Caki2 (cell line): Measurements from ENCODE around the gene GALR3. TPM values are rescaled to one million over a fixed set of nuclear protein-coding genes. Genes with fewer than 3 reads are reported as not detected.

Experiments used
- DNase-seq: peaks from one replicate; pipeline ENCODE4 v3.0.0-alpha.2; 2015; ENCODE audit warnings: low read depth
- in situ Hi-C: cut with HindIII; loops from 2 replicates; pipeline ENCODE4 v1.10.0; 2016; ENCODE audit warnings: low sequenced_read_pairs, low pct_unique_long_range_greater_than_20kb, mixed read lengths
- total RNA-seq: library from RNA; depleted of rRNA; stranded (reverse); fragments of >200 nt; shearing (Covaris generic); gene quantifications from 2 replicates; pipeline ENCODE4 v1.2.3, GENCODE V29; 2014; ENCODE audit warnings: low replicate concordance

The GALR3 gene
- total RNA-seq, 1 experiment from 2014 or later = not detected

GRCh38 chr22:37817705-37818408 is 5.3 kb upstream of the GALR3 start:
- in situ Hi-C loops = no loop called here
- peak; percentile 75 for DNase-seq

- no peak for DNase-seq
- in situ Hi-C loops = no loop called here
Measured at GRCh38 chr22:37818409-37819104, 4.6 kb upstream of the GALR3 start.

DNA sequence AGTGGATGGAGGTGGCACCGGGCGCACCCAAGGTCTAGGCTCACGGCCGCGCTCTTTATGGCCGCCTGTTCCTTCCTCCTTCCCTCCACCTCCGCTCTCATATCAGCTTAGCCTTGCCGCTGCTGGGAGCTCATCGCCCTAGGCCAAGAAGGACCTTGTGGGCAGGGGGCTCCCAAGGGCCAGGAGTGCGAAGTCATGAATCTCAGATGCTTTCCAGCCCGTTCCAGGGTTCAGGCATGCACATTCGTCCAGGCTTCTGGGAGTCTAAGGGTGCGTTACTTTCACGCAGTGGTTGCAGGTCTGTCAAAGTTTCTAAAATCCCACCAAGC is 4.1 kb upstream of the GALR3 start:
- in situ Hi-C loops = no loop called here
- DNase-seq = no peak

DNA sequence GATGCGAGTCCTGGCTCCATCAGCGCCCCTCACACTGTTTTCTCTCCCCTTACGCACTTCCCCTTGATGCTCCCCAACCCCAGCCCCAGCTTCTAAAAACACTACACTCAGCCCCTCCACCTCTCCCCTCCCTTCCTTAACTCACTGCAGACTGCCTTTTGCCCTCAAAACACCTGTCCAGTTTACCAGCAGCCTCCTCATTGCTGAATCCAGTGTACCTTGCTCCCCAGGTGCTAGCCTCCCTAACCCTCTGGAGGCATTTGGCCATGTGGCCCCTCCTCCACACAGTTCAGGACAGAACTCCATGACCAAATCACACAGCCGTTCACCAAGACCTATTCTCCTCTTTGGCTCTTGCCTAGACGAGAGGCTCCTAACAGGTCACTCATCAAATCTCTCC is 2.8 kb upstream of the GALR3 start:
- in situ Hi-C loops = no loop called here
- DNase-seq = no peak

DNA sequence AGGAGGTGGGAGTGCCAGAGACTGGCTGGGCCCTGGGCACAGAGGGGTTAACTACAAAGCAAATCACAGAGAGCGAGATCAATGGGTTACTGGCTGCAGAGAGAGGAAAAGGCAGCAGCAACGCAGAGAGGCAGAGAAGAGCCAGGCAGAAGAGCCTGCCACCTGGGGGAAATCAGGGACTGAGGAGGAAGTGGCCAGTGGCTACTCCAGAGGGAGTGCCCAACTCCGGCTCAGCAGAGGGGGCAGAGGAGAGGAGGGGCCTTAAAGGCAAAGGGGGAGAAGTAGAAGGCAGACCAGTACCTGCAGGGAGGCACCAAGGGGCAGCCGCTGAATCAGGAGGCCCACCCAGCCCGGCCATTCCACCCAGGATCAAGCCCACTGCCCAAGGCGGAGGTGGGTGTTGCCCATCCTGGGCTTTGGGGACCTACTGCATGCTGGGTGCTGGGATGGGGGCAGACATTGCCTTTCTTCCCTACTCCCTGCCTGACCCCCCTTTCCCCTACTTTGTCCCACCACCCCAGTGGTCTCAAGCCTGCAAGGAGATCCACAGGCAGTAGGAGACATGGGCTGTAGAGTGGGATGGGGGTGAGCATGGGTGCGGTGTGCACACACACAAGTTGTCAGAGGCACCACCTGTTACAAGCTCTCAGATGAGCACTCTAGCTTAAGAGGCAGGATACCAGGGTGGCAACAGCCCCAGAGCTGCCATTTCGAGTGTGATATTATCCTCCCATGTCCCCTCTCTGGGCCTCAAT is 926 bp upstream of the GALR3 start:
- DNase-seq = no peak
- in situ Hi-C loops = no loop called here

- no peak for DNase-seq
- in situ Hi-C loops = no loop called here
Measured at GRCh38 chr22:37824674-37825641, 1.8 kb downstream of the GALR3 start.

- no peak for DNase-seq
- in situ Hi-C loops = no loop called here
Measured at GRCh38 chr22:37827056-37827455, 3.9 kb downstream of the GALR3 start.

DNA sequence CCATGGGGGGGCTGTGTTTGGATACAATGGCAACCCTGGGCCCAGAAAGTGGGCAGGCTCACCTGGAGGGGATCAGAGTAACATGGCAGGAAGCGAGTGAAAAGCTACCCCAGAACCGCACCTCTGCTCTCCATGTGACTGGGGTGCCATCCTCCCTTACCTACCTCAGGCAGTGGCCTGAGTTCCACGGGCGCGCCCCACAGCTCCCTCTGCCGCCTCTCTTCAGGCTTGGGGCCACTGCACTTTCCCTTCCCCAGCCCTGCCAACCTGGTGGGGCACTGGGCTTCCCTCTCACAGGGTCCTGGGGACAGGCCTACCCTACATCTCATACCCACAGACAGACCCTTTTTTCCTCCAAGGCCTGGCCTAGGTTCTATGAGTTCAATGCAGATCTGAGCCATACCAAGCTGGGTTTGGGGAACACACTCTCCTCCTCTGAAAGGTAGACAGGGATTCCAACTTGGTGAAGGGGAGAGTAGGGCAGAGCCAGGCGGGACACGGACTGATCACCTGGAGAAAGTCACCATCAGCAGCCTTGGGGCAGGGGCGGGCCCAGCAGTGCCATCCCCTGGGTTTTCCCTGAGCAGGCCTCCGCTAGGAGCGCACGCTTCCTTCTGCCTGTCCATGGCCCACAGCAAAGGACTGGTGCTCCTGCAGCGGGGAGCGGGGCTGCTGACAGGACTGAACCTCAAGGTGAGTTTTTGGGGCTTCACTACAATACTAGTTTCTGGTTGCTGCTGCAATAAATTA is 7.1 kb downstream of the GALR3 start:
- no peak for DNase-seq
- in situ Hi-C loops = no loop called here

- no peak for DNase-seq
Measured at GRCh38 chr22:37831472-37831871, 8.3 kb downstream of the GALR3 start.

DNA sequence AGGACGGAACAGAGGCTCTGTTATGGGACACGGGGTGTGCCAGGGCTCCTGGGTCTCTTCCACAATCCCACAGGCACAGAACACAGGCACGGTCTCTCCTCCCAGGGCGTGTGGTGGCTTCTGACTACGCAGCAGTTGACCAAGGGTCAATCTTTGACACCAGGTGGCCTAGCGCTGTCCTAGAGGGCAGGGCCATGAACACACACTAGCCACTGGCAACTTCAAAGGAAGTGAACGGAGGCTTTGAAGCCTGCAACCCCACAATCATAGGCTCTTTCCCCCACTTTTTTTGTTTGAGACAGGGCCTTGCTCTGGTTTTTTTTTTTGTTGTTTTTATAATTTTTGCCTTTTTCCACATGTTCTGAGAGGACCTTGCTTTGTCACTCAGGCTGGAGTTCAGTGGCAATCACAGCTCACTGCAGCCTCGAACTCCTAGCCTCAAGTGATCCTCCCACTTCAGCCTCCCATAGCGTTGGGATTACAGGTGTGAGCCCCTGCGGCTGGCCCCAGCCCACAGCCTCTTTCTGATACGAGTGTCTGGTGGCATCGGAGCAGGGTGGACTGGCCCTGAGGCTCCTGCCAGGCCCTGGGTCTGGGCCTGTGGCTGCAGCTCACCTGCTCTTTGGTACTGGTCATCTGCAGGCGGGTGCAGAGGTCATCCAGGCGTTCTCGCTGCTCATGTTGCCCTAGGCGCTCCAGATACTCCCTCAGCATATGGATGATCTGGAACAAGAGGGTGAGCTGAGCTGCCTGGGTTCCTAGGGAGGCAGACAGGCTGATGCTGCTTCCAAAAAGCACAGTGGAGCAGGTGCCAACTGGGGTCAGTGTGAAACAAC is 9.1 kb downstream of the GALR3 start:
- DNase-seq = no peak
- in situ Hi-C loops = no loop called here

More at GRCh38 chr22:37831472-37831871, 8.3 kb downstream of the GALR3 start:
- in situ Hi-C loops = no loop called here

DNA sequence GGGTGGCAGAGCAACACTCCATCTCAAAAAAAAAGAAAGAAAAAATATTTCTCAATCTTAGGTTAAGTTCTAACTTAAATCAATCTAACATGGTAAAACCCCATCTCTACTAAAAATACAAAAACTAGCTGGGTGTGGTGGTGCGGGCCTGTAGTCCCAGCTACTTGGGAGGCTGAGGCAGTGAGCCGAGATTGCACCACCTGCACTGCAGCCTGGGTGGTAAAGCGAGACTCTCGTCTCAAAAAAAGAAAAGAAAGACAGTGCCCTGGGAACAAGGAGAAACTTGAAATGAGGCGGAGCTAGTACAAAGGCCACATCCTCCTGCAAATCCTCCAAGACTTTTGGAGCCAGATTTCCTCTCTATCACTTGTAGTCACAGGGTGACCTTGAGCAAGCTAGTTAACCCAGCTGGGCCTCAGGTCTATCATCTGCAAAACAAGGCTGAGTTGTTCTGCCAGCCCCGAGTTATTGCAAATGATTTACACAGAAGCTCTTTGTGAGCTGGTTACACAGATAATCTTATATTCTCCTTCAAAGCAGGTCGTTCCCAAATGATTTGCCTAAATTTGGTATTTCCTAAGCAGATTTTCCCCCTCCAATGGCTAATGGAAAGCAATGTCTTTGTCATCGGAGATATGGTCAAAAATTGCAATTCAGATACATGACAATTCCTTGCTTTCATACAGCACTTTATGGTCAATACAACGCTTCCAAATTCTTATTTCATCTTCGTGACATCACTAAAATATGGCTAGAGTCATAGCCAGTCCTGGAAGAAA is 19.0 kb downstream of the GALR3 start:
- in situ Hi-C loops = no loop called here
- no peak for DNase-seq

- in situ Hi-C loops = no loop called here
- no peak for DNase-seq
Measured at GRCh38 chr22:37843741-37844089, 20.5 kb downstream of the GALR3 start.

GRCh38 chr22:37844904-37845329 is 21.7 kb downstream of the GALR3 start:
- in situ Hi-C loops = no loop called here
- DNase-seq = no peak

GRCh38 chr22:37846433-37846832 is 23.3 kb downstream of the GALR3 start:
- in situ Hi-C loops = no loop called here
- DNase-seq = no peak

DNA sequence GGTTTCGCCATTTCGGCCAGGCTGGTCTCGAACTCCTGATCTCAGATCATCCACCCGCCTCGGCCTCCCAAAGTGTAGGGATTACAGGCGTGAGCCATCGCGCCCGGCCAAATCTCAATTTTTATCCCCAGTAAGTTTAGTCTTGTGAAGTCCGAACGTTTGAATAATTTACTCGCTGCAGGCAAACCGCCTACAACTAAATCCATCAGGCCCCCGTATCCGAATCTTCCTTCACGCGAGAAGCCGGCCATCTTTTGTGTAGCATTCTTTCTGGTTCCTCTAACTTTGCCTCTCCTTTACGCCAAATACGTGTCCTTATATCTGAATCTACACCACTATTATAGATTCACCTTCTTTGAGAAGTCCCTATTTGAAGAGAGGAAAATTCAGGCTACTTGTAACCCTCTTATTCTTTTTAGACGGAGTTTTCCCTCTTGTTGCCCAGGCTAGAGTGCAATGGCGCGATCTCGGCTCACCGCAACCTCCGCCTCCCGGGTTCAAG is 25.5 kb downstream of the GALR3 start:
- DNase-seq = peak; percentile 59

DNA sequence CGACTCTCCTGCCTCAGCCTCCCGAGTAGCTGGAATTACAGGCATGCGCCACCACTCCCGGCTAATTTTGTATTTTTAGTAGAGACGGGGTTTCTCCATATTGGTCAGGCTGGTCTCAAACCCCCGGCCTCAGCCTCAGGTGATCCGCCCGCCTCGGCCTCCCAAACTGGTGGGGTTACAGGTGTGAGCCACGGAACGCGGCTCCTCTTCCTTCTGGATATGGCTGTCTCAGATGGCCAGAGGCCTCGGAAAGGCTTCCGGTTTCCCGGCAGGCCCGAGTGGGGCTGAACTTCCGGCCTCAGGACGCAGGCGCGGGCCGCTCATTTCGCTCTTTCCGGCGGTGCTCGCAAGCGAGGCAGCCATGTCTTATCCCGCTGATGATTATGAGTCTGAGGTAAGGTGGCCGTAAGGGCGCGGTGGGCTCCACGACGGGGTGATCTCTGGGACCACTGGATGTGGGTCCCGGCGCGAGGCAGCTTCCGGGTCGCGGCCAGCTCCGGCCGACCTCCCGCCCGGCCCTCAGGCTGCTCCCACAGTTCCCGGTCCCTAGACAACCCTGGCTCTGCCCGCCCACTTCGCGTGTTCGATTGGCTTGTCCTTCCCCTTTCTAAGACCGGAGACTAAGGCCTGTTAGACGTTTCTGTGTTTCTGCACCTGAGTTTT is 26.0 kb downstream of the GALR3 start, which contains the start of gene EIF3L:
EIF3L (plus strand) TSS at position 331 of the 663 bp plus-strand sequence; CDS start at position 362, 31 bp downstream.
- in situ Hi-C loops = no loop called here
- DNase-seq = peak; percentile 87

More for the DNA sequence above, 25.5 kb downstream of the GALR3 start:
- in situ Hi-C loops = no loop called here
